Measurements from ENCODE around the gene NFE2L3. TPM values are rescaled to one million over a fixed set of nuclear protein-coding genes. Genes with fewer than 3 reads are reported as not detected.

Gene NFE2L3
- total and polyA plus RNA-seq, 2 of the 8 experiments (the other 6 are each of a cell fraction or from before 2014, with no cell fraction given): 64.9 to 76.5 TPM

- TF ChIP-seq SIX5 (IDR thresholded peaks at IDR 0.05; ENCODE audit: low read depth, low read length): no peak
- TF ChIP-seq EGR1 (IDR thresholded peaks at IDR 0.05; ENCODE audit: borderline replicate concordance, low read depth, low read length): 0 out of 2 replicates have a peak, but pooled peaks have one; percentile 47
- peak in 1 of 2 experiments; percentile 4; a peak in 1 of 3 replicates for TF ChIP-seq EP300 (IDR thresholded peaks at IDR 0.05; ENCODE audit: borderline replicate concordance in 1 of 2, low read depth in 2 of 2, low read length in 2 of 2)
- peak; percentile 79 for TF ChIP-seq PHF8 (conservative IDR thresholded peaks at IDR 0.05; ENCODE audit: low read depth, low read length)
- TF ChIP-seq MAX (IDR thresholded peaks at IDR 0.05): peak; percentile 68
- TF ChIP-seq EZH2 (IDR thresholded peaks at IDR 0.05; ENCODE audit: low read depth, low read length, severe bottlenecking): no peak
Measured at GRCh38 chr7:26151953-26152781, at the start of gene NFE2L3 (continued).
